Mammary epithelial cell (primary cell): Measurements from ENCODE around the gene SLIT3.

ENCODE experiments used
- CTCF ChIP-seq, 2 donors: IDR thresholded peaks in 1 of 2; conservative IDR thresholded peaks in 1 of 2; 2 replicates each; pipeline ENCODE4 v1.5.1; 2011 to 2012; ENCODE audit warnings: inconsistent platforms in 2 of 2, low read length in 2 of 2, mild to moderate bottlenecking in 2 of 2, control low read depth in 1 of 2, low read depth in 1 of 2; ENCODE audit not compliant: insufficient read depth in 1 of 2; ENCODE audit errors: extremely low read depth in 1 of 2
- EZH2 ChIP-seq: IDR thresholded peaks from 2 replicates; pipeline ENCODE4 v1.6.1; 2012; ENCODE audit warnings: low read length, inconsistent platforms, borderline replicate concordance

- no peak for TF ChIP-seq CTCF (conservative IDR thresholded peaks at IDR 0.05 in 1 of 2, IDR thresholded peaks at IDR 0.05 in 1 of 2; ENCODE audit: extremely low read depth in 1 of 2, insufficient read depth in 1 of 2, low read depth in 1 of 2, low read length in 2 of 2)
- no peak for TF ChIP-seq EZH2
Measured at GRCh38 chr5:169065400-169065799, 235.5 kb downstream of the SLIT3 start.
